ENCODE results near the gene NCKAP5. TPM values are rescaled to one million over a fixed set of nuclear protein-coding genes. Genes with fewer than 3 reads are reported as not detected.

Gene NCKAP5
- total RNA-seq, 1 experiment from 2014 or later: 3.2 TPM

- no peaks in the 10 kb centered on the region for H3K9me2 ChIP-seq (replicated peaks; ENCODE audit: low read length)
- H4K20me1 ChIP-seq (ENCODE audit: low read length): no peaks in the 10 kb centered on the region
- H2AFZ ChIP-seq (ENCODE audit: low read length): no peak overlapping the region
- H3K9ac ChIP-seq (ENCODE audit: low read length): no peak overlapping the region
- H3K27me3 ChIP-seq (ENCODE audit: low read length): no peaks in the 10 kb centered on the region
- H3K27ac ChIP-seq (ENCODE audit: low read length): no peak overlapping the region
- H3K79me2 ChIP-seq (ENCODE audit: low read length): no peaks in the 10 kb centered on the region
- no TSS peak for BruUV-seq (replicated peaks)
- H3F3A ChIP-seq (ENCODE audit: low read length, unreplicated experiment): no peaks in the 10 kb centered on the region
- intact Hi-C loops (cut with micrococcal nuclease): no loop called here
- ChIA-PET CTCF (no interaction called here), POLR2A (ENCODE audit: unreplicated experiment) (no interaction called here)
- no peak for TF ChIP-seq EZH2phosphoT487 (IDR thresholded peaks at IDR 0.05; ENCODE audit: borderline replicate concordance, low read length)
- no peak for TF ChIP-seq CTCF (conservative IDR thresholded peaks at IDR 0.05; ENCODE audit: low read depth, low read length)
- no peak for TF ChIP-seq EZH2 (IDR thresholded peaks at IDR 0.05; ENCODE audit: low read length, unreplicated experiment)
- DNase-seq: no peak
- H3K36me3 ChIP-seq (ENCODE audit: low read depth, low read length): no peaks in the 10 kb centered on the region
- H3K4me2 ChIP-seq (ENCODE audit: low read length): no peak overlapping the region
- no peak overlapping the region for H3K4me3 ChIP-seq (ENCODE audit: low read length)
- no peaks in the 10 kb centered on the region for H3K9me3 ChIP-seq (ENCODE audit: low read length)
- H3K4me1 ChIP-seq (ENCODE audit: insufficient read depth, low read length): peaks cover 13% of the 10 kb centered on the region
- ATAC-seq: no peak
Measured at GRCh38 chr2:133416146-133416545, 152.1 kb downstream of the NCKAP5 start.

- TF ChIP-seq EZH2 (IDR thresholded peaks at IDR 0.05; ENCODE audit: low read length, unreplicated experiment) (no peak), CTCF (conservative IDR thresholded peaks at IDR 0.05; ENCODE audit: low read depth, low read length) (no peak), EZH2phosphoT487 (IDR thresholded peaks at IDR 0.05; ENCODE audit: borderline replicate concordance, low read length) (no peak)
- no peaks in the 10 kb centered on the region for H4K20me1 ChIP-seq (ENCODE audit: low read length)
- DNase-seq: no peak
- no TSS peak for BruUV-seq (replicated peaks)
- H3K9me2 ChIP-seq (replicated peaks; ENCODE audit: low read length): no peaks in the 10 kb centered on the region
- ChIA-PET CTCF (no interaction called here), POLR2A (ENCODE audit: unreplicated experiment) (no interaction called here)
- no peaks in the 10 kb centered on the region for H3K9me3 ChIP-seq (ENCODE audit: low read length)
- no peaks in the 10 kb centered on the region for H3F3A ChIP-seq (ENCODE audit: low read length, unreplicated experiment)
- no peak overlapping the region for H3K27ac ChIP-seq (ENCODE audit: low read length)
- no peak overlapping the region for H3K4me2 ChIP-seq (ENCODE audit: low read length)
- H3K9ac ChIP-seq (ENCODE audit: low read length): no peak overlapping the region
- intact Hi-C loops (cut with micrococcal nuclease): no loop called here
- H3K4me3 ChIP-seq (ENCODE audit: low read length): no peak overlapping the region
- H2AFZ ChIP-seq (ENCODE audit: low read length): no peak overlapping the region
- H3K27me3 ChIP-seq (ENCODE audit: low read length): no peaks in the 10 kb centered on the region
- ATAC-seq: no peak
- H3K36me3 ChIP-seq (ENCODE audit: low read depth, low read length): no peaks in the 10 kb centered on the region
- peaks cover 13% of the 10 kb centered on the region for H3K4me1 ChIP-seq (ENCODE audit: insufficient read depth, low read length)
- no peaks in the 10 kb centered on the region for H3K79me2 ChIP-seq (ENCODE audit: low read length)
Measured at GRCh38 chr2:133415210-133415876, 152.9 kb downstream of the NCKAP5 start.

- Histone ChIP-seq H3F3A (ENCODE audit: low read length, unreplicated experiment) (no peaks in the 10 kb centered on the region), H3K9me3 (ENCODE audit: low read length) (no peaks in the 10 kb centered on the region), H3K4me3 (ENCODE audit: low read length) (no peak overlapping the region), H3K27me3 (ENCODE audit: low read length) (no peaks in the 10 kb centered on the region), H3K4me2 (ENCODE audit: low read length) (no peak overlapping the region), H3K4me1 (ENCODE audit: insufficient read depth, low read length) (peaks cover 13% of the 10 kb centered on the region), H3K27ac (ENCODE audit: low read length) (no peak overlapping the region), H3K9ac (ENCODE audit: low read length) (no peak overlapping the region), H3K36me3 (ENCODE audit: low read depth, low read length) (no peaks in the 10 kb centered on the region), H3K79me2 (ENCODE audit: low read length) (no peaks in the 10 kb centered on the region), H2AFZ (ENCODE audit: low read length) (no peak overlapping the region), H4K20me1 (ENCODE audit: low read length) (no peaks in the 10 kb centered on the region), H3K9me2 (replicated peaks; ENCODE audit: low read length) (no peaks in the 10 kb centered on the region)
- ChIA-PET CTCF (no interaction called here), POLR2A (ENCODE audit: unreplicated experiment) (no interaction called here)
- TF ChIP-seq EZH2phosphoT487 (IDR thresholded peaks at IDR 0.05; ENCODE audit: borderline replicate concordance, low read length) (no peak), EZH2 (IDR thresholded peaks at IDR 0.05; ENCODE audit: low read length, unreplicated experiment) (no peak), CTCF (conservative IDR thresholded peaks at IDR 0.05; ENCODE audit: low read depth, low read length) (no peak)
- intact Hi-C loops (cut with micrococcal nuclease): no loop called here
- DNase-seq (peak; percentile 28), ATAC-seq (peak; percentile 45)
- no TSS peak for BruUV-seq (replicated peaks)
Measured at GRCh38 chr2:133414486-133415209, 153.6 kb downstream of the NCKAP5 start.

Measured in PC-3 (cell line).